GM19239 (cell line): Measurements from ENCODE around the gene TBC1D19.

Experiments used
- DNase-seq: peaks from one replicate; pipeline ENCODE4 v3.0.0; 2011; ENCODE audit warnings: low spot score; ENCODE audit not compliant: insufficient read length
- FAIRE-seq: peaks from 2 replicates; lab custom pipeline; 2011; peaks lifted over from hg19 to GRCh38; lab: Jason Lieb, UNC

The TBC1D19 gene

DNA sequence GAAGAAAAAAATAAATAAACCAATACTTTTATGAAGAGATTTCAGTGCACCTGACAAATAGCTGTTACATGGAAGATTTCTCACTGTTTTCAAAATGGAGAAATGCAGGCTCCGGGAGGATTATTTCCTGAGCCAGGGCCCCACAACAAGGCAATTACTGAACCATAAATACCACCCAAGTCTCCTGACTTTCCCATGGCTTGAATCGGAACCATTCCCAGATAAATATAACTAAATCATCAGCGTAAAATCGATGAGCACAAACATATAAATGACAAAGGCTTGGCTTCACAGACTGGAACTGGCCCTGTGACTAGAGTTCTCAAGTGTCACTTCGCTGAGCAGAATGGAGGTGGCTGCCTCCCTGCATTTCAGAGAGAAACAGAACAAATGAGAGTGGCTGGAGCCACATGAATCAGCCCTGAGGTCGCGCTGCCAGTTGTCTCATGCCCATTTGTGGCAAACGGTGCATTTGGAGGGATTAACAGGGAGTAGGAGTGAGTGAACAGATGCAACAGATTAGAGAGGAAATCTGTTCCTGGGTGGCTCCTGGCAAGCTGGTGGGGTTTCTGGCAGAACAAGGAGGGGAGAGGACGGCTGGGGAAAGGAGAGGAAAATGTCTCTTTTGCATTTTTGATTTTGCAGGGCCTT lies 219.5 kb downstream of the TBC1D19 start:
- DNase-seq (no peak), FAIRE-seq (no peak)

DNA sequence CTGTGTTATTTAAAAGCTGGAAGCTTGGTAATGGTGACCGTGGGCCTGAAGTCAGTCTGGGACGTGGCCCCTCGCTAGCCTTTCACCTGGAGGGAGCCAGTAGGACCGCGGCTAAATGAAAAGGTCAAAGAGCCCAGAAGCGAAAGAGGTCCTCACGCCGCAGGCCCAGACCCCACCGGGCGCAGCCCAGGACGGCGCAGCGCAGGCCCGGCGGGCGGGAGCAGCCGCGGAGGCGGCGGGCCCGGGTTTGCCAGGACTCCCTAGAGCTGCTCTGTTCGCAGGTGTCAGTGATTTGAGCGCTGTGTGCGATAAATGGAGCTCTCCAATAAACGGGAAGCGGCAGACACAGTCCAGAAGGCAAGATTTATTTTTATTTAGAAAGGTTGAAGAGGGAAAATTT lies 220.6 kb downstream of the TBC1D19 start:
- no peak for FAIRE-seq

DNA sequence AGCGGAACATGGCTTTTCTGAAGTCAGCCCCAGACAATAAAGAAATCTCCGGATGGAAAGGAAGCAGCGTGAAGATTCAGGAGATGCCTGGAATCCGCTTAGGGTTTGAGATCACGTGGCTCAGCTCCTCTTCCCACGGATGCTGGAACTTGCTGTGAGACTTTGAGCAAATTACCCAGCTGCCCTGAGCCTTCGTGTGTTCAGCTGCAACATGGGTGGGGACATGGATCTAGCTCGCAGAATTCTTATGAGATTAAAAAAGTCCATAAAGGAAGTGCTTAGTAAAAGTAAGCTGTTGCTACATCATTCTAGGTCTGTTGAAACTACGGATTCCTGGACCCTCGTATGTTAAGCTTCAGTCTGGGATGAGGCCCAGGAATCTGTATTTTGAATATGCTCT lies 221.0 kb downstream of the TBC1D19 start:
- FAIRE-seq (no peak), DNase-seq (no peak)

More for the DNA sequence above, 220.6 kb downstream of the TBC1D19 start:
- DNase-seq = no peak
